Measurements from ENCODE around the gene IGFN1.

DNA sequence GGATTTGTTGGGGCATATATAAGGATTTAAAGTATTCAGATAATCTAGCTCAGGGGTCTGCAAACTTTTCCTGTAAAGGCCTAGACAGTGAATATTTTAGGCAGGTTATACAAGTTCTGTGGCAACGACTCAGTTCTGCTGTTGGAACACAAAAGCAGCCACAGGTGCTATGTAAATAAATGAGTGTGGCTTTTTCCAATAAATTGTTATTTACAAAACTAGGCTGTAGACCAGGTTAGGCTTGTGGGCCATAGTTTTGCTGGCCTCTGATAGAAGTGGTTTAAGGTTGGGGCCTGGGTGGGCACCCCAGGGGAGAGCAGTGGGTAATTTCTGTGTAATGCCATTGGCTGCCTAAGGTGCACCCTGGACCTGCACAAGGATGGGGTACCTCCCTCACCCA is 16.9 kb upstream of the IGFN1 start:
- TF ChIP-seq, protein P1, sequence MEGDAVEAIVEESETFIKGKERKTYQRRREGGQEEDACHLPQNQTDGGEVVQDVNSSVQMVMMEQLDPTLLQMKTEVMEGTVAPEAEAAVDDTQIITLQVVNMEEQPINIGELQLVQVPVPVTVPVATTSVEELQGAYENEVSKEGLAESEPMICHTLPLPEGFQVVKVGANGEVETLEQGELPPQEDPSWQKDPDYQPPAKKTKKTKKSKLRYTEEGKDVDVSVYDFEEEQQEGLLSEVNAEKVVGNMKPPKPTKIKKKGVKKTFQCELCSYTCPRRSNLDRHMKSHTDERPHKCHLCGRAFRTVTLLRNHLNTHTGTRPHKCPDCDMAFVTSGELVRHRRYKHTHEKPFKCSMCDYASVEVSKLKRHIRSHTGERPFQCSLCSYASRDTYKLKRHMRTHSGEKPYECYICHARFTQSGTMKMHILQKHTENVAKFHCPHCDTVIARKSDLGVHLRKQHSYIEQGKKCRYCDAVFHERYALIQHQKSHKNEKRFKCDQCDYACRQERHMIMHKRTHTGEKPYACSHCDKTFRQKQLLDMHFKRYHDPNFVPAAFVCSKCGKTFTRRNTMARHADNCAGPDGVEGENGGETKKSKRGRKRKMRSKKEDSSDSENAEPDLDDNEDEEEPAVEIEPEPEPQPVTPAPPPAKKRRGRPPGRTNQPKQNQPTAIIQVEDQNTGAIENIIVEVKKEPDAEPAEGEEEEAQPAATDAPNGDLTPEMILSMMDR (conservative IDR thresholded peaks at IDR 0.05; ENCODE audit: low read depth, low read length): no peak
- TF ChIP-seq FOS (IDR thresholded peaks at IDR 0.05; ENCODE audit: low read depth, low read length) (no peak), MAFK (IDR thresholded peaks at IDR 0.05; ENCODE audit: low read depth, low read length) (no peak), RAD21 (IDR thresholded peaks at IDR 0.05; ENCODE audit: low read length) (no peak), MXI1 (IDR thresholded peaks at IDR 0.05; ENCODE audit: borderline replicate concordance, low read depth, low read length) (no peak), CEBPB (IDR thresholded peaks at IDR 0.05; ENCODE audit: low read depth, low read length) (no peak), NFE2L2 (IDR thresholded peaks at IDR 0.05; ENCODE audit: low read depth, low read length) (no peak), MAZ (IDR thresholded peaks at IDR 0.05; ENCODE audit: borderline replicate concordance, low read depth, low read length) (no peak), POLR2A (IDR thresholded peaks at IDR 0.05; ENCODE audit: low read depth, low read length) (no peak), SMC3 (IDR thresholded peaks at IDR 0.05; ENCODE audit: low read depth, low read length) (no peak), RCOR1 (IDR thresholded peaks at IDR 0.05; ENCODE audit: insufficient replicate concordance, low read length) (no peak), RFX5 (IDR thresholded peaks at IDR 0.05; ENCODE audit: low read depth, low read length) (no peak)
- TF ChIP-seq, protein P2, sequence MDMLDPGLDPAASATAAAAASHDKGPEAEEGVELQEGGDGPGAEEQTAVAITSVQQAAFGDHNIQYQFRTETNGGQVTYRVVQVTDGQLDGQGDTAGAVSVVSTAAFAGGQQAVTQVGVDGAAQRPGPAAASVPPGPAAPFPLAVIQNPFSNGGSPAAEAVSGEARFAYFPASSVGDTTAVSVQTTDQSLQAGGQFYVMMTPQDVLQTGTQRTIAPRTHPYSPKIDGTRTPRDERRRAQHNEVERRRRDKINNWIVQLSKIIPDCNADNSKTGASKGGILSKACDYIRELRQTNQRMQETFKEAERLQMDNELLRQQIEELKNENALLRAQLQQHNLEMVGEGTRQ (IDR thresholded peaks at IDR 0.05; ENCODE audit: low read depth, low read length): no peak
